Erythroblast (primary cell): Measurements from ENCODE around the gene HOXD9.

ENCODE experiments used
- GATA1 ChIP-seq: IDR thresholded peaks from 2 replicates; pipeline ENCODE4 v1.6.1; 2011; ENCODE audit warnings: low read depth, mild to moderate bottlenecking, control low read depth, low read length, moderate library complexity
- POLR2A ChIP-seq: IDR thresholded peaks from 2 replicates; pipeline ENCODE4 v1.6.1; 2011; ENCODE audit warnings: mild to moderate bottlenecking, low read length

GRCh38 chr2:176122683-176123410 lies at the start of gene HOXD9:
- no peak for TF ChIP-seq POLR2A
- no peak for TF ChIP-seq GATA1
